Measurements from ENCODE around the gene NFASC. TPM values are rescaled to one million over a fixed set of nuclear protein-coding genes. Genes with fewer than 3 reads are reported as not detected.

NFASC gene
- total and polyA plus RNA-seq, 2 donors: 9.5 to 21.8 TPM

DNA sequence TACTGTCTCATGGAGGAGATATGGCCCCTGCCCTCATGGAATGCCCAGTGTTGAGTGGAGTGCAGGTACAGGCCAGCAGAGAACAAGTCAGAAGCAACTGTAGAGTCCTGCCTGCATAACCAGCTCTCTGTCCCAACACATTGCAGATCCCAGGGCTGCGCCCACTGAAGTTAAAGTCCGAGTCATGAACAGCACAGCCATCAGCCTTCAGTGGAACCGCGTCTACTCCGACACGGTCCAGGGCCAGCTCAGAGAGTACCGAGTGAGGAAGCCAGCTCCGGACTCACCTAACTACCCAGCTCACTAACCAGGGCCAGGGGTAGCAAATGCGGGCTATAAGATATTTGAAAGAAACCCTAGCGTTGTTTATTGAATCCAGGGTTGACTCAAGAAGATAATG lies 113.2 kb downstream of the NFASC start:
- Histone ChIP-seq H3K27ac (ENCODE audit: low read depth) (no peak overlapping the region), H3K4me1 (ENCODE audit: insufficient read depth) (no peaks in the 10 kb centered on the region), H3K4me3 (ENCODE audit: low read depth, low read length) (no peak overlapping the region), H3K36me3 (ENCODE audit: insufficient read depth) (no peaks in the 10 kb centered on the region)
- no peak for DNase-seq (ENCODE audit: extremely low spot score)
- WGBS: 94% methylated on average over 10 of the region's 10 CpGs

DNA sequence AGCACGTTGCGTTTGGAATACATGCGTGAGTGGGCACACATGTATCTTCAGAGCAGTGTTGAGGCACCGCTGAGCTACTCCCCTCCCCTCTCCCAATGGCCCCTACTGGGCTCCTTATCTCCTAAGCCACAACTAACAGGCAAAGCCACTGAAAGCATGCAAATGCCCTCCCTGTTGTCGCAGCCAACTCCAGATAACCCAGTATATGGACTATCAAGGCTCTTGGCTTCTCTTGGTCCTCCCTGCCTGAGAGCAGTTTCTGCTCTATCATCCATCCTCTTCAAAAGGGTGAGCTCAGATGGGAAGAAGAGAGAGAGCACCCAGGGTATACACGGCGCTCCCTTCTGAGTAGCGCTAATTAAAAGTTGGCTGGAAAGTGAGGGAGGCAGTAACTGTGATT lies 113.8 kb downstream of the NFASC start:
- Histone ChIP-seq H3K4me3 (ENCODE audit: low read depth, low read length) (no peak overlapping the region), H3K27ac (ENCODE audit: low read depth) (no peak overlapping the region), H3K36me3 (ENCODE audit: insufficient read depth) (no peaks in the 10 kb centered on the region), H3K4me1 (ENCODE audit: insufficient read depth) (no peaks in the 10 kb centered on the region)
- no peak for DNase-seq (ENCODE audit: extremely low spot score)
- WGBS: 87% methylated on average over 8 of the region's 8 CpGs

DNA sequence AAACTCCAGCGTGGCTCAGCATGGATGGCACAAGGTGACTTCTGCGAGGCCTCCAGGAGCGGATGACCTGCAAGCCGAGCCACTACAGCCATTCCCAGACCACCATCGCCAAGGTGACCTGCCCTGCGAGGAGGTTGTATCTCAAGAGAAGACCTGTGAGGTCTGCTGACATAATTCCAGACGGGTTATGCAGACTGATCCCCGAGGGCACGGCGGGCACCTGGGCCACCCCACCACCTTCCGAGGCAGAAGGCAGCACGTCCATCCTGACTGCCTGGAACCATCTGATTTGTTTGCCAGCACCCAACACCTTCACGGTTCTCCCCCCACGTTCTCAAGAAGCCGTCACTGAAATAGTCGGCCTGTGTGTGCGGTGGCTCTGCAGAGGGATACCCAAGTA lies 115.5 kb downstream of the NFASC start:
- no peak overlapping the region for H3K27ac ChIP-seq (ENCODE audit: low read depth)
- 86% methylated on average over 17 of the region's 17 CpGs for WGBS
- H3K4me1 ChIP-seq (ENCODE audit: insufficient read depth): no peaks in the 10 kb centered on the region
- no peaks in the 10 kb centered on the region for H3K36me3 ChIP-seq (ENCODE audit: insufficient read depth)
- no peak overlapping the region for H3K4me3 ChIP-seq (ENCODE audit: low read depth, low read length)
- no peak for DNase-seq (ENCODE audit: extremely low spot score)

DNA sequence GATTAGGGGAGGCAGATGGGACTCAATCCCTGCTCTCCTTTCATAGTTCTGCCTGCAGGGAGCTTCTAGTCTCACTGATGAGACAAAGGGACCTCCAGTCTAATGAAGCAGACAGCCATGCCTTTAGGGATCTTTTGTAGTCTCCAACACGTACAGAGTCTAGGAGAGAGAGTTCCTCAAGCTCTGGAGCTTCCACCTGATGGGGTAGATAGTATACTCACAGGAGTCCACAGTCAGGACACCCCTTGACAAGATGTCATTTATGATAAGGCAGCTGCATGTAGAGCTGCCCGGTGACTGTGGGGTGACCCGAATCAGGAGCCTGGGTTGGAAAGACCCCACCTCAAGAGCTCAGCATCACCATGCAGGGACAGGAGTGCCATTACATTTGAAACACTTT lies 117.0 kb downstream of the NFASC start:
- WGBS: 78% methylated on average over 3 of the region's 3 CpGs
- no peak for DNase-seq (ENCODE audit: extremely low spot score)
- Histone ChIP-seq H3K4me3 (ENCODE audit: low read depth, low read length) (no peak overlapping the region), H3K36me3 (ENCODE audit: insufficient read depth) (no peaks in the 10 kb centered on the region), H3K27ac (ENCODE audit: low read depth) (no peak overlapping the region), H3K4me1 (ENCODE audit: insufficient read depth) (no peaks in the 10 kb centered on the region)

DNA sequence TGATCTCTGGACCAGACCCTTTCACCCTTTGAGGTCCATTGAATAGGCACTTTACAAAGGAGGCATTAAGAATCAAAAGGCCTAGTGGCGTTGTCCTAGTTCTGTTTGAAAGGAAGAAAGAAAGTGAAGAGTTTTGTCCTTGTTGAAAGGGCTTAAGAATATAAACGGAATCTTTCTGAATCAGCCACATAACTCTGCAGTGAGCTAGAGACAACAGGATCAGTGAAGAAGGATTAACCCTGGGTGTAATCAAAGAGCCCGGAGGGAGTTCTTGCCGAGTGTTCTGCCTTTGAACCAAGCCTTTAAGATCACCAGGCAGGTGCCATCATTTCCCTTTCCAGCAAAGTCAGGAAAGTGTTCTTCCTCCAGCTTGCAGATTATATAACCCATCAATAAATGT lies 117.5 kb downstream of the NFASC start:
- Histone ChIP-seq H3K4me3 (ENCODE audit: low read depth, low read length) (no peak overlapping the region), H3K4me1 (ENCODE audit: insufficient read depth) (no peaks in the 10 kb centered on the region), H3K36me3 (ENCODE audit: insufficient read depth) (no peaks in the 10 kb centered on the region), H3K27ac (ENCODE audit: low read depth) (no peak overlapping the region)
- DNase-seq (ENCODE audit: extremely low spot score): no peak
- WGBS: 68% methylated on average over 4 of the region's 4 CpGs

DNA sequence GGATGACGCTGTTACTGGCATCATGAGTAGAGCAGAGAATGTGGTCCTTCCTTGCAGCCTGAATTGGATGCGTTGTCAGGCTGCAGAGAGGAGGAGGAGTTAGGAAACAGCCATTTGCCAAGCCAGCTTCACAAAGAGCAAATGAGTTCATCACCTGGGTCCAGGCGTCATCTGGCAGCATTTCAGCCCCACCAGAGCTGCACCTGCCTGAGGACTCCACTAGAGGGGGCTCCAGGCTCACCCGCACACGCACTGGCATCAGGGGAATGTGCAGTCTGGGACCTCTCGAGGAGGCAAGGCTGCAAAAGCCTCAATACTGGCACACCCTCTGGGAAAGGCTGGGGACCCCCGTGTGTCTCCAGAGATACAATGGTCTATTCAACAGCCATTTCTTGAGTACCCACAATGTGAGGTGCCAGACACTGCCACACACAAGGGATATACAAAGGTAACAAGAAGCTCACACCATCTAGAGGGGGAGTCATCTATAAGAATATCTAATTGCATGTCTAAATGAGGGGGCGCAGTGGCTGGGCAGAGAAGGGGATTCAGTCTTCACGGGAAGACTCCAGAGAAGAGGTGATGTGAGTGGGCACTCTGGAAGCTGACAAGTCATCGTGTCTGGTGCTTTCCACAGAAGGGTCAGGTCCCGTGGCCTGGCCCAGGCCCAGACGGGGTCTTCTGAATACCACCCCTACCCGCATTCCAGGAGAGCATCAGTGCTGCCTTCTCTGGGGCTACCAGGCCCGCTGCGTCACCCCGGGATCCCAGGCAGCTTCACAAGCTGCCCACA lies 118.8 kb downstream of the NFASC start:
- Histone ChIP-seq H3K27ac (ENCODE audit: low read depth) (no peak overlapping the region), H3K4me3 (ENCODE audit: low read depth, low read length) (no peak overlapping the region), H3K4me1 (ENCODE audit: insufficient read depth) (no peaks in the 10 kb centered on the region), H3K36me3 (ENCODE audit: insufficient read depth) (no peaks in the 10 kb centered on the region)
- peak; percentile 33 for DNase-seq (ENCODE audit: extremely low spot score)
- 57% methylated on average over 16 of the region's 16 CpGs for WGBS

DNA sequence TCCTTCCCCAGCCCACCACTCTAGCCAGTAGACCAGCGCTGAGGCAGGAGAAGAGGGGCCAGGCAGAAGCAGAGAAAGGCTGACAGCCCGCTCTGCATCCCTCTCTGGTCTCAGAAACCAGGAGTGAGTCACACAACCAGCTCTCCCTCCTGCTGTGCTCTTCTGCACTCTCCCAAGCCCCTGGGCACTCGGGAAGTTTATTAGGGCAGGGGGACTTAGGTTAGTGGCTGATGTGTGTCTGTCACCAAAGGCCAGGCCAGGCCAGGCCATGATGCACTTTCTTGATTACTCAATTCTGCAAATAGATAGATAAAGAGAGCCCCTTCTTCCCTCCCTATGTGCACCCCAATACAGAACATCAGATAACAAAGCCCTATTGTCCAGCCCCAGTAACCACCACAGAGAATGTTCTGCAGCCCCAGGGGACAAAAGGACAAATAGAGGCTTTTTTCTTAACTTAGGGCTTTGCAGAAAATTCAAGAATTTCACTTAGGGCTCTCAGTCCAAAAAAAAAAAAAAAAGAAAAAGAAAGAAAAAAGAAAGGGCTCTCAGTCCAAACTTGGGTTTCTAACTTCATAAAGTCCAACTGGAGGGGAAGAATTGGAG lies 119.5 kb downstream of the NFASC start:
- Histone ChIP-seq H3K4me3 (ENCODE audit: low read depth, low read length) (no peak overlapping the region), H3K36me3 (ENCODE audit: insufficient read depth) (no peaks in the 10 kb centered on the region), H3K27ac (ENCODE audit: low read depth) (no peak overlapping the region), H3K4me1 (ENCODE audit: insufficient read depth) (no peaks in the 10 kb centered on the region)
- no peak for DNase-seq (ENCODE audit: extremely low spot score)
- 68% methylated on average over 3 of the region's 3 CpGs for WGBS

DNA sequence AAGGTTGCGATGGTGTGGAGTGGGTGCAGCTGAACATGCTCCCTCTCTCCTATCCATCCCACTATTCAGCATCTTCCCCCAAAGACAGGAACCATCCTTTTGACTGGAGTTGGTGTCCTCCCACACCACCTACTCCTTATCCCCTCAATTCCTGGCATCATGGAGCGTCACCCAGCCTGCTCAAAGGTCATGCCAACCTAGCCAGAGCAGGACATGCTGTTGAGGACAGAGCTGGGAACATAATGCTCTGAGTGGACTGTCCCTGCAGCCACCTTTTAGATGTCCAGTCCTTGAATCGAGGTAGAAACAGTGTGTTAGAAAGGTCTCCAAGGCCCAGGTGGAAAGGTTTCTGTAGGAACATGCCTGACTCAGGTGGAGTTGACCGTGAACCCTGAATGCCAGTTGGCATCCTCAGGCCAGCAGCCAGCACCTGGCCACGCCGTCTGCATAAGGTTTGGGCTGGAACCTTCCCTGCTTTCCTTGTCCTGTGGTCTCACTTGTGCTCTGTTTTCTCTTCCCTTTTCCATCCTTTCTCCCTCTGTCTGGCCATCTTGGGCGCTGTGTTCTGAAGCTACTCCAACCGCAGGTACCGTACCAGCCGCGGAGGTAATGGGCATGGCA lies 120.2 kb downstream of the NFASC start:
- Histone ChIP-seq H3K27ac (ENCODE audit: low read depth) (no peak overlapping the region), H3K4me1 (ENCODE audit: insufficient read depth) (no peaks in the 10 kb centered on the region), H3K4me3 (ENCODE audit: low read depth, low read length) (no peak overlapping the region), H3K36me3 (ENCODE audit: insufficient read depth) (no peaks in the 10 kb centered on the region)
- 82% methylated on average over 11 of the region's 11 CpGs for WGBS
- no peak for DNase-seq (ENCODE audit: extremely low spot score)

- Histone ChIP-seq H3K4me1 (ENCODE audit: insufficient read depth) (no peaks in the 10 kb centered on the region), H3K4me3 (ENCODE audit: low read depth, low read length) (no peak overlapping the region), H3K36me3 (ENCODE audit: insufficient read depth) (no peaks in the 10 kb centered on the region), H3K27ac (ENCODE audit: low read depth) (no peak overlapping the region)
- DNase-seq (ENCODE audit: extremely low spot score): no peak
- WGBS: 75% methylated on average over 11 of the region's 11 CpGs
These were observed 120.7 kb downstream of the NFASC start for GRCh38 chr1:204991342-204991844.

DNA sequence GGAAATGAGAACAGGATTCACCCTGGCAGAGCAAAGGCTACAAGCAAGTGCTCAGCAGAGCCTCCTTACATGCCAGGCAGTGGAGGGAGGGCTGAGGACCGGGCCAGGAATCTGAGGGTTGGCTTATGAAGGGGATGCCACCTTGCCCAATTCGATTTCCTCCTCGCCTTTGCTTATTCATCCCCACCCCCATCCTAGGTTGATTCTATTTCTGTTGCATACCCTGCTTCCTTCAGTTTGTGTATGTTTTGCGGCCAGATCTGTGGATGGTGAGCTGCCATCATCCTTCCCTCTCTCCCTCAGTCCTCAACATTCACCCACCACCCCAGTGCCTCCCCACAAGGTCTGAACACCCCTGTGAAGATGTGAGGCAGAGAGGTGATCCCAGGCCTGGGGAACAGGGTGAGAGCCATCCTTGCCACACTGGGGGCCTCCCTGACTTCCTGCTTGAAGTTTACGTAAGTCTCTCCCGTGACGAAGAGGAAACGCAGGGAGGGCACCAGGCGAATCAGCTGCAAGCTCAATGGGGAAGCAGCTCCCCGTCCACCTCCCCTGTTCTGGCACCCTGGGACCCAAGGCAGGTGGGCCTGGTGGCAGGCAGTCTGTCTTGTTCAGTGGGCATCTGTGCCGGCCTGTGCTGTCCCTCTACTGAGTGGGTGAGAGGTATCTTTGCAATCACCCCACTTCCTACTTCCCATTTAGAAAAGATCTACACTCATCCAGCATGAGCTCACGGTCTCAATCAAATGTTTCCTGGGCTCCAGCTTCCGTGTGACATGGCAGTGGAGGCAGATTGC lies 121.7 kb downstream of the NFASC start:
- H3K36me3 ChIP-seq (ENCODE audit: insufficient read depth): no peaks in the 10 kb centered on the region
- H3K27ac ChIP-seq (ENCODE audit: low read depth): no peak overlapping the region

GRCh38 chr1:204992998-204993314 lies 122.3 kb downstream of the NFASC start:
- 90% methylated on average over 10 of the region's 10 CpGs for WGBS
- H3K27ac ChIP-seq (ENCODE audit: low read depth): no peak overlapping the region

More for the DNA sequence above, 121.7 kb downstream of the NFASC start:
- Histone ChIP-seq H3K4me3 (ENCODE audit: low read depth, low read length) (no peak overlapping the region), H3K4me1 (ENCODE audit: insufficient read depth) (no peaks in the 10 kb centered on the region)
- WGBS: 80% methylated on average over 13 of the region's 13 CpGs
- no peak for DNase-seq (ENCODE audit: extremely low spot score)

DNA sequence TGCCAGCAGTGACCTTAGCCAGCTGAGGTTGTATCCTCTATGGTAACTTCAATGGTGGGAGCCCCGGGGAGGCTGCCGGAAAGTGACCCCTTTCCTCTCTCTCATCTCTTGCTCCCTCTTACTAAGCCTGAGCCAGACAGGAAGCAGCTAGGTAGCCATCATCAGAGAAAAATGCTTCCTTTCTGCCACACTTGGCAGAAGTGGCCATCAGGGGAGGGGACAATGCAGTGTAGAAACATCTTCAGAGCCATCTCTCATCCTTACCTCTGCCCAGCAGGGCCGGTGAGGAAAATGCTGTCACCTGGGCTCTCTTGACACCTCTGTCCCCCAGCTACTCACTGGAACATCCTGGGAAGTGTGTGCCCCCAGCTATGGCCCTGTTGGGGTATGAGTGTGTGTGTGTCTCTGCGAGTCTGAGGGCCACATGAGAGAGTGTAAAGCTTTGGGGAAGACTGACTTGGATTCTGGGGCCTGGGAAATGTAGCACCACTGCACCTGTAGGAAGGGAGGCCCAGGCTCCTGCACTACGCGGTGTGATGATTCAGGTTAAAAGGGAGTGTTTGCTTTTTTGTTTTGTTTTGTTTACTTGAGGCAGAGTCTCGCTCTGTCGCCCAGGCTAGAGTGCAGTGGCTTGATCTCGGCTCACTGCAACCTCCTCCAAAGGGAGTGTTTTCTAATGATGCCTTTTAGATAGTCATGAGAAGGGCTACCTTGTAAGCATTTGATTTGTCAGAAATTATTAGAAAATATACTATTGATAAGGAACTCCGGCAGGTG lies 123.6 kb downstream of the NFASC start:
- Histone ChIP-seq H3K4me1 (ENCODE audit: insufficient read depth) (no peaks in the 10 kb centered on the region), H3K27ac (ENCODE audit: low read depth) (no peak overlapping the region), H3K4me3 (ENCODE audit: low read depth, low read length) (no peak overlapping the region), H3K36me3 (ENCODE audit: insufficient read depth) (no peaks in the 10 kb centered on the region)
- 86% methylated on average over 10 of the region's 10 CpGs for WGBS
- no peak for DNase-seq (ENCODE audit: extremely low spot score)

More at GRCh38 chr1:204992998-204993314, 122.3 kb downstream of the NFASC start:
- no peaks in the 10 kb centered on the region for H3K4me1 ChIP-seq (ENCODE audit: insufficient read depth)
- H3K4me3 ChIP-seq (ENCODE audit: low read depth, low read length): no peak overlapping the region
- H3K36me3 ChIP-seq (ENCODE audit: insufficient read depth): no peaks in the 10 kb centered on the region
- no peak for DNase-seq (ENCODE audit: extremely low spot score)

DNA sequence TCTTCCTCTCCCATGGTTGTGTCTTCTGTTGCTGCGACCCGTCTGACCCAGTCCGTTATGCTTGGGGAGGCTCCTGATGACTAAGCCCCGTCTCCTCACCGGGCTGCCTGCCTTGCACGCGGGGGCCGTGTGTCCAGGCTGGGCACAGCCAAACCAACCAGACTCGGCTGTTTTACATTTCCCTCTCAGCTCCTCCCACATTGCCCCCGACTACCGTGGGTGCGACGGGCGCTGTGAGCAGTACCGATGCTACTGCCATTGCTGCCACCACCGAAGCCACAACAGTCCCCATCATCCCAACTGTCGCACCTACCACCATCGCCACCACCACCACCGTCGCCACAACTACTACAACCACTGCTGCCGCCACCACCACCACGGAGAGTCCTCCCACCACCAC lies 126.3 kb downstream of the NFASC start:
- WGBS: 89% methylated on average over 22 of the region's 22 CpGs
- Histone ChIP-seq H3K36me3 (ENCODE audit: insufficient read depth) (no peaks in the 10 kb centered on the region), H3K4me1 (ENCODE audit: insufficient read depth) (no peaks in the 10 kb centered on the region)

More for the DNA sequence above, 126.3 kb downstream of the NFASC start:
- H3K27ac ChIP-seq (ENCODE audit: low read depth): no peak overlapping the region
- no peak overlapping the region for H3K4me3 ChIP-seq (ENCODE audit: low read depth, low read length)
- DNase-seq (ENCODE audit: extremely low spot score): no peak
